G401.6 (cell line): ENCODE measurements around the gene ERFL.
"Not testable (repeated sequence)": the region's sequence is repeated elsewhere in the genome, so short reads cannot be mapped to it uniquely, and the experiment has no call there.

ENCODE experiments used
- FAIRE-seq: peaks from 2 replicates; lab custom pipeline; 2012; peaks lifted over from hg19 to GRCh38; lab: Jason Lieb, UNC

ERFL gene

DNA sequence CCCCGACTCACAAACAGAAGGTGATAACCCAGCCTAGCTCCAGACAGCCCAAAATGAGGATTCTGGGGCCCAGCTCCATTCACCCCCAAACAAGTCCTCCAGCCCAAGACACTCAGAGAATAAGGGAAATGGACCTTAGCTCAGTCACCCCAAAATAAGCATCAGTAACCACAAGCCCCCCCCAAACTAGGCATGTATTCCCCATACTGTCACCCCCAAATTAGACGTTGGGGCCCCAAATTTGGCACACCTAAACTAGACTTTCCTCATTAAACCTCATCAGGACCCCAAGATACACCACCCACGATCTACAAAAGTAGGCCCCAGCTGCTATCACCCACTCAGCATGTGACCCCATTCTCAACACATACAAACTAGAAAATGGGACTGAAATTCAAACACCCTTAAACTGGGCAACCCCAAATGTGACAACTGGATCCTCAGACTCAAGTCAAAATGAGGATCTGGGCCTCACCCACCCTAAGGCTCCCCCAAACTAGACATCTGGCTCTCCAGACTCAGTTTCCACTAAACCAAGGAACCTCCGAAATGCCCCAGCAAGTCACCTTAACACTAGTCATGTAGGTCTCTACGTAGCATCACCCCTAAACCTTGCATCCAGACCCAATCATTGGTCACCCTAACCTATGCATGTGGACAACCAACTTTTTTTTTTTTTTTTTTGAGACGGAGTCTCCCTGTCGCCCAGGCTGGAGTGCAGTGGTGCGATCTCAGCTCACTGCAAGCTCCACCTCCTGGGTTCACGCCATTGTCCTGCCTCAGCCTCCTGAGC is 13.4 kb upstream of the ERFL start:
- FAIRE-seq: no peak

DNA sequence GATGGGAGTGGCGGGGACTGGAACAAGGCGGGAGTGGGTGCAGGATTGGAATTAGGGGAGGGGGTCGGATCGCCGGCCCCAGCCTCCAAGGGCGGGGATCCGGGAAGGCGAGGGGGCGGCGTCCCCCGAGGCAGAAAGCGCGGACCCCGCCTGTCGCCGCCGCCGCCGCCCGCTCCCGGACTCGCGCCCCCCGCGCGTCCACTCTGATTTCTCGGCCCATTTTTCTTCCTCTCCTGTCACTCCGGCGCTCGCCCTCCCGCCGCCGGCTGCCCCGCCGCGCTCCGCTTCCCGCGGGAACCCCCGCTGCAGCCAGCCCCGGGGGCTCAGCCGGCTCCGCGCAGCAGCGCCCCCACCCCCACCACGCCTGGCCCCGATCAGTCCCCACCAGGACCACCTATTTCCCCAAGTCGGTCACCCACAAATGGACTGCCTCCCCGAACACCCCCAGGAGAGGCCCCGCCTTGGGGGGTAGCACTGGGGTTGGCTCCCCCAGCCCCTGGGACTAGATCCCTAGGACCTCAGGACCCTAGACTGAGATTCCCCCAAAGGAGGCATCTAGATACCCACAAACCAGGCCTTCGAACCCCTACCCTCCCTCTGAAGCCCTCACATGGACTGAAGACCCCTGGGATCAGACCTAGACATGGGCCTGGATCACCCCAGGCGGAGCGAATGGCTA is 12.6 kb upstream of the ERFL start:
- no peak for FAIRE-seq

DNA sequence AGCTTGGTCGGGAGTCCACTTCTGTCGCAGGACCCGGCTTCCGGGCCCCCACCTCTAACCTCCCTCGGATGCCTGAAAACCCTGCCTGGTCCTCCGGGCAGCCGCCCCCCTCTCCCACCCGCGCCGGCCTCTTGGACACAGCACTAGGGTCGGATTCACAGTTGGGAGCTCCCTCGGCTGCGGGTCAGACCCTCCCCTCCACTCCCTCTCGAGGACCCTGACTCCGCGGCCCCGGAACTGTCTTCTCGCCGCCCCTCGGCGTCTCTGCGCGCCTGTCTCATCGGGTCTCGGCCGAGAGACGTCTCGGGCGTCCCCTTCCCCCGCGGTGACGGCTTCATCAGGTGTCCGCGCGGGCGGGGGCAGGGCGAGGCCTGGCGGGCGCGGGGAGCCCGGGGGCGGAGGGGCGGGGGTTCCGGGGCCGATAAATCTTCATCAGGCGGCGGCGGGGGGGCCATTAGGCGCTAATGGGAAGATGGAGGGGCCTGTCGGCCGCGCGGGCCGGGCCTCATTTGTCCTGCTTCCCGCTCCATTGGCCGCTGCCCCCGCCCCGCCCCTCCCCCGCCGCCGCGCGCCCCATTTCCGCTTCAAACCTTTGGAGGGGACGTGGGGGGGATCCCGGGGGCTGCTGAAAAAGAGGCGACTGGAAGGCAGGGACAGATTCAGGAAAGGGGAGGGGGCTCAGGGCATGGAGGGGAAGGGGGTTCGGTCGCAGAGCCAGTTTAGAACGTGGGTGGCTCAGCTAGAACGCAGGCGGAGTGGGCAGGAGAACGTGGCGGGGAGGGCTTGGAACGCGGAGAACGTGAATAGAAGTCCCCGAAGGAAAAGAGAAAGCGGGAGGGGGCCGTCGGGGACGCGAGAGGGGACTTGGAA is 11.8 kb upstream of the ERFL start:
- FAIRE-seq: no peak

DNA sequence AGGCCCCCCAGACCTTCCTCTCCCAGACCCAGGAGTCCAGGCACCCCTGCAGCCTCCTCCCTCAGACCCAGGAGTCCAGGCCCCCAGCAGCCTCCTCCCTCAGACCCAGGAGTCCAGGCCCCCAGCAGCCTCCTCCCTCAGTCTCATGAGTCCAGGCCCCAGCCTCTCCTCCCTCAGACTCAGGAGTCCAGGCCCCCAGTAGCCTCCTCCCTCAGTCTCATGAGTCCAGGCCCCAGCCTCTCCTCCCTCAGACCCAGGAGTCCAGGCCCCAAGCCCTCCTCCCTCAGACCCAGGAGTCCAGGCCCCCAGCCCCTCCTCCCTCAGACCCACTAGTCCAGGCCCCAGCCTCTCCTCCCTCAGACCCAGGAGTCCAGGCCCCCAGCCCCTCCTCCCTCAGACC is 11.0 kb upstream of the ERFL start:
- not testable (repeated sequence) for FAIRE-seq

DNA sequence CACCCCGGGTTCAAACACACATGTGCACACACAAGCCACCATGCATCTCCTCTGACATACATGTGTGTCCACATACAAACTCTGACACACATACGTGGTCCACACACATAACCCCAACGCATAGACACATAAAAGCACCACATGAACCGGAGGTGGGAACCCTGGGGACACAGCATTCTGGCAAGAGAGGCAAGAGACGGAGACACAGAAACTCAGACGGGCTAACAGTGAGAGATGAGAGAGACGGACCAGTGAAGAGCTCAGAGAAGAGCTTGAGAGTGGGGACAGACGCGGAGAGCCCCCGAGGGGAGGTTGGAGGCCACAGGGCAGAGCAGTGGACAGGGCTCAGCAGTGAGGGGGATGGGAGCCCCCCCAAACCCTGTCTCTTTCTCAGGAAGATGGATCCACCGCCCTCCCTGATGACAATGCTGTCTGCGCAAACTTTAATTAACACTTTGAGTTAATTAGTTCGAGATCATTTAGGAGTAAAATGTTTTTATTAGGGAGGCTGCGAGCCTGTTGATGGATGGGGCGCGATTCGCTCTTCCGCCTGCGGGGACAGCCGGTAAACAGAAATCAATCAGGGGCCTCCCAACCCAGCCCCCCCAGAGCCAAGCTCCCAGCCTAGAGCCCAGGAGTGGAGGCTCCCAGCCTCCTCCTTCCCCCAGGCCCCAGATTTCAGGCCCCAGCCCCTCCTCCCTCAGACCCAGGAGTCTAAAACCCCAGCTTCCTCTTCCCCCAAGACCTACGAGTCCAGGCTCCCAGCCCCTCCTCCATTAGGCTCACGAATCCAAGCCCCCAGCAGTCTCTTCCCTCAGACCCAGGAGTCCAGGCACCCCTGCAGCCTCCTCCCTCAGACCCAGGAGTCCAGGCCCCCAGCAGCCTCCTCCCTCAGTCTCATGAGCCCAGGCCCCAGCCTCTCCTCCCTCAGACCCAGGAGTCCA is 9.5 kb upstream of the ERFL start:
- FAIRE-seq: no peak

DNA sequence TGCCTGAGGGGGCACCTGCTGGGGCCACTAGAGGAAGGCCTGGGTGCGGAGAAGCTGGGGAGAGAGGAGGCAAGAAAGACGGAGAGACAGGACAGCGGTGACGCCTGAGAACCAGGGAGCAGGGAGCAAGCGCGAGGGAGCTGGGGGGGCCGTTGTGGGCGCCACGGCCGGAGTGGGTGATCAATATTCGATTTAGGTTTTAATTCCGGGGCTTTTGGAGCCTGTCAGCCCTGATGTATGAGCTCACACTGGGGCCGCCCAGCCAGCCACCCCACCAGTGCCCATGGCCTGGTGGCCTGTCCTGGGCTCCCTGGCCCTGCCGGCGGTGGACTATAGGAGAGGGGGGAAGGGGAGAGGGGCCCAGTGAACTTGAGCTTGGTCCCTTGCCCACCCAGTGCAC is 8.7 kb upstream of the ERFL start:
- no peak for FAIRE-seq

DNA sequence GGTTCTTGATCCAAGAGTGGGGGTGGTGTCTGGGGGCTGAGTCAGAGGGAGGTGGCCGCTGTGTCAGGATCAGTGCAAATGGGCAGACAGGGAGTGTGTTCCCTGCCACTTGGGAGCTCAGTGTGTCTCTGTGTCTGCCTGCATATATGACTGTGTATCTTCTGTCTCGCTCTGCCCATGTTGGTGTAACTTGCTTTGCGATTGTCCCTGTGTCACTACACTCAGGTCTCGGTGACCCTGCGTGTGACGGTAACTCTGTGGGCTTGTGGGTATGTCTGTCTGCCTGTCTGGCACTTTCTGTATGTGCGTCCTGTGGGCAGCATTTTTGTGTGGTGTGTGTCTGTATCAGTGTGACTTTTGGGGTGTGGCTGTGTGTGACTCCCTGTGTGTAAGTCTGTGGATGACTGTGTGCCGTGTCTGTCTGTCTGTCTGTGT is 8.2 kb upstream of the ERFL start:
- no peak for FAIRE-seq

DNA sequence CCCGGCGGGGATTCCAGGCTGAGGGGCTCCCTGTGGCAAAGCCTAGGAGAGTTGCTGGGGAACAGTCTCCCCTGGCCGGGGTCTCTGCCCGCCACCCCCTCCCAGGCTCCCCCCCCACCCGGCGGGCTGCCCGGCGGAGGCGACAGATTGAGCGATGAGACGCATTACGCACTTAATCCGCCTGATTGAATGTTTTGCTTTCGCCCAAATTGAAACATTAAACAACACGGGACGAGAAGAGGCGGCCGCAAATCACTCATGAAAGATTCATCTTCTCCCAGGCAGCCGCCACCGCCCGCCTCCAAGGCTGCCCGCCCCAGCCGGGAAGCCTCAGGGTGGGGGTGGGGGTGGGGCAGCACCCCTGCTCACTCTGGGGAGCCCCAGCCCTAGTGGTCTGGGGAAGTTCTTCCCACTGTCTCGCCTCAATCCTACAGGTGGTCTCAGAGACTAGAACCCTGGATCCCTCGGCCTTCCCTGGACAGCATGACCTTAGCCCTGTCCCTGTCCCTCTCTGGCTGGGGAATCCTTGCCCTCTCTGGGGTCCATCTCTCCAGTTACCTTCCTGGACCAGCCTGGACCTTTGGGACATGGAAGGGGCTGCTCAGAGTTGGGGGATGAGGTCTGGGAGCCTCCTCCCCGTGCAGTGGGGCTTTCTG is 7.6 kb upstream of the ERFL start:
- FAIRE-seq: no peak

DNA sequence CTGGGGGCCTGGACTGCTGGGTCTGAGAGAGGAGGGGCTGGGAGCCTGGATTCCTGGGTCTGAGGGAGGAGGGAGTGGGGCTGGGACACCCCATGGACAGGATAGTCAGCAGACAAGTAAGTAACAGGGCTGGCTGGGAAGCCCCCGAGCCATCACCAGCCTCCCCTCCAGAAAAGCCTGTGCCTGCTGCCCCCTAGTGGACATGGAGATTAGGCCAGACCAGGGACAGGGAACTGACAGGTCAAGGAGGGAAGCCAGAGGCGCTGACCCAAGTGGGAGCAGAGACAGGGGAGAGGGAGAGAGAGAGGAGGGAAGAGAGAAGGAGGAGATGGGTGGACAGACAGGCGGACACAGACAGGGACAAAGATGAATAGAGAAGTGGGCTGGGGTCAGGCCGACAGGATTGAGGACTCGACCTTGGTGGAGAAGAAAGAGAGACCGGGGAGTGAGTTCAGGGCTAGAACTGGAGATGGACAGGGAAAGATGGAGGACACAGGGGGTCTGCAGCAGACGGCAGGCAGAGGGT is 6.7 kb upstream of the ERFL start:
- no peak for FAIRE-seq

DNA sequence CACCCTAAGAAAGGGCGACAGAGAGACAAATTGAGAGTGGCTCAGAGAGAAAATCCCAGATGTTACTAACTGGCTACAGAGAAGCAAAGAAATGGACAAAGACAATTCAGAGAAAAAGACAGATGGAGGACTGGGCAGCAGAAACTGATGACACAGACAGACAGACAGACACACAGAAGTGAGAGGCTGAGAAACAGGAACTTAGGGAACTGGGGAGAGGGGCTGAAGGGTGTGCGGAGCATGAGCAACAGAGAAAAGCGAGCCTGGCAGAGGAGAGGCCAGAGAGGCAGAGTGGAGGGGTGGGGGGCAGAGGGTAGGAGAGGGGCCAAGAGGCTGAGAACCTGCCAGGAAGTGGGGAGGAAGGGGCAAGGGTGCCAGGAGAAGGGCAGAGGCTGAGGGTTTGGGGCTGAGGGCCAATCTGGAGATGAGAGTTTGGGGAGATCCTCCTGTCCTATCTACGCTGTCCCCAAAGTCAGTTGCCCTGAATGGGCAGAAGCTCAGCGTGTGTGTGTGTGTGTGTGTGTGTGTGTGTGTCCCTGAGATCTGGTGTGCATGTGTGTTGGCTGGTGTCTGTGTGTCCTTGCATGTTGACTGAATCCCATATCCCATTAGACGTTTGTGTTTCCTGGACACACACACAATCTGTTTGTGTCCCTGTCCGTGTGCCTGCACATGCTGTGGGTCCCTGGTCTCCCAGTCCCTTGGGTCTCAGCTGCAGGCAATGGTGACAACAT is 5.6 kb upstream of the ERFL start:
- FAIRE-seq: no peak

DNA sequence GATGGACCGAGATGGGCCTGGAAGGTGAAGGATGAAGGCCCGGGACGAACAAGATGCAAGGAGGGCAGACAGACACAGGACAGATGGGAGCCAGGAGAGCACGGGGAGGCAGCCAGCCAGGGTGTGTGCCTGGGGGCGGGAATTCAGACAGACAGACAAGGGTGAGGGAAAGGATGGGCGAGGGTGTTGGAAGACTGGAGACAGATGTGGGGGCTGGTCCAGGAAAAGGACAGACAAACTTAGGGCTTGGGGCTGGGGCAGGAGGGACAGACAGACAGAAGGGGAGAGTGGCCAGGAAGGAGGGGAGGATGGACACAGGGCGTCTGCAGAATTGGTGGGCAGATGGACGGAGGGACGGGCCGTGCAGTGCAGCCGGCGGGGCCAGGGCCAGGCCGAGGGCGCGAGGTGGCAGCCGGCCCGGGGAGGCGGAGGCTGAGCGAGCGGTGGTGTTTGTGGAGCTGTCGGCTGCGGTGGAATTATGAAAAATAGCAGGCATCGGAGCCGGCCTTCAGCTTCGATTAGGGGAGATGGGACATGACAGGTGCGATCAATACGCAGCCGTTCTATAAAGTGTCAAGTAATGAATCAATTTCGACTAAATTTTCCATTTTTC is 4.6 kb upstream of the ERFL start:
- FAIRE-seq: no peak

DNA sequence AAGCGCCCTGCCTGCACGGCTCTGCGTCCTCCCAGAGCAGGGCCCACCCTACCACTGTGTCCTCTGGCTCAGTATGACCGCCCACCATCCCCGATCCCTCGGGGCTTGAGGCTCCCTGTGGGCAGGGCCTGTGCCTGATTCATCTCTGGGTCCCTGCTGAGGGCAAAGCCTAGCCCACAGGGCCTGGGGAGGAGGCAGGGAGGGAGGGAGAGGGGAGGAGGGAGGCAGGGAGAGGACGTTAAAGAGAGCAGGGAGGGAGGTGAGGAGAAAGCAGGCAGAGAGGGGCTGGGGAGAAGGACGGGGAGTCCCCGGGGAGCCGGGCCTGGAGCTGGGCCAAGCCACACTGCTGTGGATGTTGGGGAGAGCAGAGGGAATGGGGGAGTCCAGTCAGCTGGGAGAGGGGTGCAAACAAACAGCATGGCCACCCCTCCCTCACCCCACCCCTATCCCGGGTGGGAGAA is 4.0 kb upstream of the ERFL start:
- FAIRE-seq: no peak

DNA sequence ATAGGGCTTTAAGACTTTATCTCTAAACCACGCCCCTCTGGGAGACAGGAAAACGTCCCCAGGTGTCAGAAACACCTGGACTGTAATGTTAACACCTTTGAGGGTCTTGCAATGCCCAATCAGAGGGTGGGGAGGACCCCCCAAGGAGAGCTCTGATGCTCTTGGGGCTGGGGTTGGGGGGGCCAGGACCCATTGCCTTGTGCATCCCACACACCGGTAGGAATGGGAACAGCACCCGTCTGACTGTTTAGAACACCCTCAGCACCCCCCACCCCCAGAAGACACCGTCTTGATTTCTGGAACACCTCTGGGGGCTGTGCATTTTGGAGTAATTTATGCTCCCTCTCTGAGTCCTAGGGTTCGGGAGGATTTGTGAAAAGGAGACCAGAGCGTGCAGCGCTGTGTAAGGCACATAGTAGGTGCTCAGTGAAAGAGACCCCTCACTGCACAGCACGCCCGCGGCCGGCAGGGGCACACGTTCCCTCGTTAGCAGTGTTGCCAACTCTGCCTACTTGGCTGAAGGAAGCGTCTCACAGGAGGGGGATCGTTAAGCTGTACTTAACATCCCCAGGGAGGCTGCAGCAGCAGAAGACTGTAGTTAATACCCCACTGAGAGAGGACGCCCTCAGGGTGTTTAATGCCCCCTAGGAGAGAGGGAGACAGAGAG is 2.8 kb upstream of the ERFL start:
- no peak for FAIRE-seq

DNA sequence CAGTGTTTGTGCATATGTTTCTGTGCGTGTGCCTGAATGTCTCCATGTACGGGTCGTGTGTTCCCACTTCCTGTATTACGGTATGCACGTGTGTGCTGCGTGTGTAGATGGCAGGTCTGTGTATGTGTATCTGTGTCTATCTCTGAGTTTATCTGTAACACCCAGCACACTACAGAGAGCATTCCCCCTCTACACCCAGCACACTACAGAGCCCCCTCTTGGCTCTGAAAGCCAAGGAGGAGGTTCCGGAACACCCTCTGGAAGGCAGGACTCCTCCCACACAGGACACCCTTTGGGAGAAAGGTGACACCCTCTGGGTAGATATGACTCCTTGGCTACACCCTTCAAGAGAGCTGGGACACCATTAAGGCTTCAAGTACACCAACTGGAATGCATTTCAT is 2.1 kb upstream of the ERFL start:
- no peak for FAIRE-seq

DNA sequence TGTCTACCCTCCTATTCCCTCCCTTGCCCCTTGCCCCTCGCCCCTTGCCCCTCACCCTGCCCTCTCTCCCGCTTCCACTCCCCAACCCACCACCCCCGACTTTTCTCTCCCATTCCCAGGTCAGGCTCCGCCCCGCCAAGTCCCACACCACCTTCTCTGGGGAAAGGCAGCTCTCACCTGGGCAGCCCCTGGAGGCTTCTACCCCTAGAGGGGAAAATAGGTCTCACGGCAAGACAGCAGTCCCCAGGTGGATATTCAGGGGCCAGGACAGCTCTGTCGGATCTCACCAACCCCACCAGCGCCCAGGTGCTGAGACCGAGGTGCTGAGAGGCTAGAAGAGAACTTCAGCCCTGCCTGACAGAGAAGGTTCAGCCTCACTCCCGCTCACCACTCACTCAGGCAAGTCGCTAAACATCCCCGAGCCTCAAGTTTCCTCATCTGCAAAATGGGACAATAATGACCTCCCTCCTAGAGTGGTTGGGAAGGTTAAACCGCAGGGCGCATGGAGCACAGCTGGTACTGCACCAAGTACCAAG is 1.4 kb upstream of the ERFL start:
- no peak for FAIRE-seq

DNA sequence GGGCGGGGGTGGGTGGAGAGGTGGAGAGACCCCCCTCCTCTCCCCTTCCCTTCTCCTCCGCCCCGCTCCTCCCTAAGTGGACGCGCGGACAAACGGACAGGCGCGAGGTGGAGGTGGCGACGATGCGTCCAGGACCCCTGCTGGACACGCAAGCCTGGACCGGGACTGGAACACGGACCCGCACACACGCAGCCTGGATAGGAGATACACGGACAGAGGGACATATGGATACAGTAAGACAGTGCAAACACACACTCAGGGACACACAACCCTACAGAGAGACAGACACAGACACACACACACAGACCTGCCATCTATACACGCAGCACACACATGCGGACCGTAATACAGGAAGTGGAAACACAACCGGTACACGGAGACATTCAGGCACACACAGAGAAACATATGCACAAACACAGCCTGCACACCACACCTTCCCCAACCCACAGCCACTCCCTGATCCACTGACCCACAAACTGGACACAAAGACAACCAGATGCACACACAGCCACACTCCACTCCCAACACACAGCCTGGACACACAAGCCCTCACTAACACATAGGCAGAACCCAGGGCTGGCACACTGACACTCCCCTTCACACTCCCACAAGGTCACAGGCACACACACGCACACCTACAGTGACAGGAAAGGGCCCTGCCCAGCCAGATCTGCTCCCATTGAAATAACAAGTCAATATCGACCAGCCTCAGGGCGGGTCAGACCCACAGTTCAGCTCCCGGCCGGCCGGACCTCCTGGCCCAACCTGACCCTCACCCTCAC is 696 bp upstream of the ERFL start:
- FAIRE-seq: no peak

DNA sequence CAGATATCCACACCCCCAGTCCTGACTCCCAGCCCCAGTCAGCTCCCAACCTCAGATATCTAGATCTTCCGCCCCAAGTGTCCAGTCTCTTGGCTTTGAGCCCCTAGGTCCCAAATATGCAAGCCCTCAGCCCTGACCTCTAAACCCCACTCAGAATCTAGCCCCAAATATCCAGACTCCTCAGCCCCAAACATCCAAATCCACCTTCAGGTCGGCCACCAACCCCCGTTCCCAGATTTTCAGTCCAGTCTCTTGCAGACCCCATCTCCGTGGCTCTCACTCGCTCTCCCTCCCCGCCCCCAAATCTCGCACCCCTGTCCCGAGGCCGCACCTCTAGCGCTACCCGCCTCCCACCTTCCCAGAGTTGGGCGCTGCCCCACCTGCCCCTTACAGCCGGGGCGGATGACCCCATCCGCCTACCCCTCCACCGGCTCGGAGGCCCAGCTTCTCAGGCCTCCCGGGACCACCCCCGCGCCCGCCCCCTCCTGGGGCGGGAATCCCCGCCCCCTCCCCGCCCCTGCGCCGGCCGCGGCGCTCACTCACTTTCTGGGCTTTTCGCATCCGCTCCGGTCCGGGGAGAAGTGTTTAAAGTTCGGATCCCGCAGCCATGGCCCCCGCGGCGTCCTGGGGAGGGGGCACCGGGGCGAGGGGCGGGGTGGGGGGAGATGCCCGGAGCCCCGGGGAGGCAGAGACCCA is 604 bp downstream of the ERFL start:
- no peak for FAIRE-seq
